RWPE2 (cell line): ENCODE data around the gene FAM151A.

Experiments
- ATAC-seq: fragments of 200-7000 bp; cut with Tn5 transposase; 3 replicates; pipeline ENCODE4 v1.9.1; 2021; ENCODE audit warnings: low read depth
- DNase-seq: peaks from one replicate; pipeline ENCODE4 v3.0.0-alpha.2; 2020; ENCODE audit warnings: low spot score
- H3K27ac ChIP-seq: fragments of 450-650 bp; 2 replicates; pipeline ENCODE4 v1.5.1; 2017; ENCODE audit warnings: mild to moderate bottlenecking; ENCODE audit not compliant: poor library complexity, severe bottlenecking
- H3K27me3 ChIP-seq: fragments of 250-450 bp; sonication (Bioruptor Pico); 2 replicates; pipeline ENCODE4 v1.5.1; 2021; ENCODE audit warnings: mild to moderate bottlenecking, moderate library complexity; ENCODE audit not compliant: insufficient read depth, poor library complexity, severe bottlenecking
- H3K36me3 ChIP-seq: fragments of 250-450 bp; sonication (Bioruptor Pico); 2 replicates; pipeline ENCODE4 v1.5.1; 2020; ENCODE audit warnings: low read depth, mild to moderate bottlenecking, moderate library complexity
- H3K4me1 ChIP-seq: fragments of 250-450 bp; sonication (Bioruptor Pico); 2 replicates; pipeline ENCODE4 v1.5.1; 2021; ENCODE audit warnings: mild to moderate bottlenecking, moderate library complexity; ENCODE audit not compliant: insufficient read depth, poor library complexity, severe bottlenecking
- H3K4me3 ChIP-seq: fragments of 250-450 bp; sonication (Bioruptor Pico); 2 replicates; pipeline ENCODE4 v1.5.1; 2021; ENCODE audit warnings: mild to moderate bottlenecking, moderate library complexity; ENCODE audit not compliant: severe bottlenecking
- H3K9me3 ChIP-seq: fragments of 250-450 bp; sonication (Bioruptor Pico); 2 replicates; pipeline ENCODE4 v1.5.1; 2021; ENCODE audit warnings: mild to moderate bottlenecking, moderate library complexity; ENCODE audit not compliant: severe bottlenecking
- TF ChIP-seq, protein P1 (sequence below): fragments of 450-650 bp; IDR thresholded peaks from one replicate; pipeline ENCODE4 v1.5.1; 2017; ENCODE audit warnings: mild to moderate bottlenecking, moderate library complexity; ENCODE audit not compliant: poor library complexity, severe bottlenecking

The FAM151A gene

DNA sequence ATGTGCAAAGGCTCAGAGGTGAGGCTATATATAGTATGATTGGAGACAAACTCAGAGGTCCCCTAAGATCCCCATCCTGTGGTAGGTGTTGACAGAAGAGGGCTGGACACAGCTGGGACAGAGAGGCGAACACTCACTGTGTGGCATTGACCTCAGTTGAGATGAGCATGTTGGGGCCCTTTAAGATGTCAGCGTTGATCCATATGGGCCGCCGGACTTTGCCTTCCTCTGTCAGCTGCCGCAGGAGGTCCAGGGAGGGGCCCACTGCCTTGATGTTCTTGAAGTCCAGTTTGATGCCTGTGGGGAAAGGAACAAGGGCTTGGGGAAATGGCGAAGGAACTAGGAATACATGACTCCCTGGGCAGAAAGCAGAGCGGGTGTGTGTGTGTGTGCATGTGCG lies 8.8 kb downstream of the FAM151A start:
- ATAC-seq (no peak), DNase-seq (no peak)
- Histone ChIP-seq H3K27ac (no peak overlapping the region), H3K9me3 (no peaks in the 10 kb centered on the region), H3K27me3 (no peaks in the 10 kb centered on the region), H3K4me3 (no peak overlapping the region), H3K4me1 (no peaks in the 10 kb centered on the region), H3K36me3 (no peaks in the 10 kb centered on the region)
- TF ChIP-seq, protein P1, sequence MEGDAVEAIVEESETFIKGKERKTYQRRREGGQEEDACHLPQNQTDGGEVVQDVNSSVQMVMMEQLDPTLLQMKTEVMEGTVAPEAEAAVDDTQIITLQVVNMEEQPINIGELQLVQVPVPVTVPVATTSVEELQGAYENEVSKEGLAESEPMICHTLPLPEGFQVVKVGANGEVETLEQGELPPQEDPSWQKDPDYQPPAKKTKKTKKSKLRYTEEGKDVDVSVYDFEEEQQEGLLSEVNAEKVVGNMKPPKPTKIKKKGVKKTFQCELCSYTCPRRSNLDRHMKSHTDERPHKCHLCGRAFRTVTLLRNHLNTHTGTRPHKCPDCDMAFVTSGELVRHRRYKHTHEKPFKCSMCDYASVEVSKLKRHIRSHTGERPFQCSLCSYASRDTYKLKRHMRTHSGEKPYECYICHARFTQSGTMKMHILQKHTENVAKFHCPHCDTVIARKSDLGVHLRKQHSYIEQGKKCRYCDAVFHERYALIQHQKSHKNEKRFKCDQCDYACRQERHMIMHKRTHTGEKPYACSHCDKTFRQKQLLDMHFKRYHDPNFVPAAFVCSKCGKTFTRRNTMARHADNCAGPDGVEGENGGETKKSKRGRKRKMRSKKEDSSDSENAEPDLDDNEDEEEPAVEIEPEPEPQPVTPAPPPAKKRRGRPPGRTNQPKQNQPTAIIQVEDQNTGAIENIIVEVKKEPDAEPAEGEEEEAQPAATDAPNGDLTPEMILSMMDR, result no peak

DNA sequence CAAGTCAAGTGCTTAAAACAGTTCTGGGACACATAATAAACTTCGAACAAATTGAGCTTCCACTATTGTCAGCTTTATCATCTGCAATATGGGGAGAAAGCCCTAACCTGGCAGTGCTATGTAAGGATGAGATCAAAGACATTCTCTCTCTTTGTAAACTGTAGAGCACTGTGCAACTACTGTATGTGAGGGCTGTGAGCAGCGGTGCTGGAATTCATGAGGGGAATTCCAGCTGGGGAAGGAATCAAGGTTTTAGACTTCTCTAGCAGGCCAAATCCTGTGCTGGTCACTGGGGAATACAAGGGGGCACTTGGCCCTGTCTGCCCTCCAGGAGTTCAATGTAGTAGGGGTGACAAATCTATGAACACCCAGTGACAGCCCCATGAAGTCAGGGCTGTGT lies 9.3 kb downstream of the FAM151A start:
- no peaks in the 10 kb centered on the region for H3K36me3 ChIP-seq
- no peak overlapping the region for H3K27ac ChIP-seq
- no peaks in the 10 kb centered on the region for H3K9me3 ChIP-seq
- TF ChIP-seq, protein P1, result no peak
- DNase-seq, result no peak
- no peak for ATAC-seq
- H3K4me3 ChIP-seq, result no peak overlapping the region
- no peaks in the 10 kb centered on the region for H3K4me1 ChIP-seq
- no peaks in the 10 kb centered on the region for H3K27me3 ChIP-seq

DNA sequence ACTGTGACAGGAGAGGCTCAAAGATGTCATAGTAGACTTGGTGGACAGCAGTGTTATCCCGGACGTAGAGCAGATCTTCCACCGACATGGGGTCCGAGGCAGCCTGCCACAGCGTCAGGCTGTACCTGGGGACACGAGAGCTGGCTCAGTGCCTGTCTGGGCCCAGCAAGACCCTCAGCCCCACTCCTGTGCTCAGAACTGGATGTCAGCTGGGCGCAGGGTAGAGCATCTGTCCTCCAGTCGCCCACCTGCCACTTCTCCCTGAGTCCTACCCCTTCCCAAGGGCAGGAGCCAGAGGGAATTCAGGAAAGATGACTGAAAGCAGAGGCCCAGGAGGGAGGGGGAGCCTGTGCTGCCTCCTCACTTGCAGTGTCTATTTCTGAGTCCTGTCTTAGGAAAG lies 11.7 kb downstream of the FAM151A start:
- Histone ChIP-seq H3K27ac (no peak overlapping the region), H3K27me3 (no peaks in the 10 kb centered on the region), H3K4me1 (no peaks in the 10 kb centered on the region), H3K4me3 (no peak overlapping the region), H3K36me3 (no peaks in the 10 kb centered on the region), H3K9me3 (no peaks in the 10 kb centered on the region)
- no peak for ATAC-seq
- TF ChIP-seq, protein P1, result no peak
- no peak for DNase-seq

DNA sequence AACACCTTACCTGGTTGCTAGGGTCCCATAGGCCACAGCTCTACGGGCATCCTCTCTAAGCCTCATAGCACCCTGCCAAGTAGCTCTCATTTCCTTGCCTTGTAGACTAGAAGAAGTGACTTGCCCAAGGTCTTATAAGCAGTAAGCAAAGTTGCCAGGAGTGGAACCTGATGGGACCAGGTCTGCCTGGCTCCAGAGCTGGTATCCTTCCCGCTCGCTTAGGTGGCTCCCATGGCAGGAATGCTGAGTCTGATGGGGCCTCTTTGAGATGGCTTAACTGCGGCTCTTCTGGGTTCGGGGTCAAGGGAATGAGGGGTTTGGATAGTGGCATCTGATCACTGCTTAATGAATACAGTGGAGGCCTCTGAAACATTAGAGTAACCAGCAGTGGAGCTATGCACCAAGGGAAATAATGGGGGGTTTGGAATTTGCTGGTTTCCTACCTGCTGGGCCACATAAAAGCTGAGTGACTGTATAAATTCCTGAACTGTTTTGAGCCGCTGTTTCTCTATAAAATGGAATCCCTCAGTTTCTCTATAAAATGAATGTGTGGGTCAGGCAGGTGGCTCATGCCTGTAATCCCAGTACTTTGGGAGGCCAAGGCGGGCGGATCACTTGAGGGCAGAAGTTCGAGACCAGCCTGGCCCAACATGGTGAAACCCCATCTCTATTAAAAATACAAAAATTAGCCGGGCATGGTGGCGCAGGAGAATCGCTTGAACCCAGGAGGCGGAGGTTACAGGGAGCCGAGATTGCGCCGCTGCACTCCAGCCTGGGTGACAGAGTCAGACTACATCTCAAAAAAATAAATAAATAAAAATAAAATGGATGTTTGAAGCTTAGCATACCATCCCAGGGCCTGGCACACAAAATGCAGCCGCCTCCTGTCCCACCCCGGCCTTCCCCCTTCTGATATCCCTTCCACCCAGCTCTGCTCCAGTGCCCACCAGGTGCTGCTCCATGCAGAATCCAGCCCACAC lies 12.4 kb downstream of the FAM151A start:
- no peaks in the 10 kb centered on the region for H3K4me1 ChIP-seq
- H3K4me3 ChIP-seq, result no peak overlapping the region
- ATAC-seq (no peak), DNase-seq (no peak)
- H3K9me3 ChIP-seq, result no peaks in the 10 kb centered on the region
- H3K36me3 ChIP-seq, result no peaks in the 10 kb centered on the region
- TF ChIP-seq, protein P1, result no peak
- no peaks in the 10 kb centered on the region for H3K27me3 ChIP-seq
- H3K27ac ChIP-seq, result no peak overlapping the region

DNA sequence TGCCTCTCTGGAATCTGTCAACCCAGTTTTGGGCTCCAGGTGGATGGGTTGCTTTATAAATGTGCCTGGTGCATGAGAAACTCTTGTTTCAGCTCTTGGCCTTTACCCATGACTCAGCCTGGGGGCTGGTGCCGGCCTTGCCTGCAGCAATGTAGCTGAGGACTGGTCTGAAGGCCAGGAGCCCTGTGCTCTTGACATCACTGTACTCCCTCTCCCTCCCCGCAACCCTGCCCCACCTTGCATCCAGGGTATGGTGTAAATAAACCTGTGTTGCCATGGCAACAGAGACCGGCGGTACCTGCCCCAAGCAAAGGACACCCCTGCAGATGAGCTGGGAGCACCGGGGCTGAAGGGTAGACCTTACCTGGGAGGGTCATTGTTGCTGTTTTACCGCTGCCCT lies 13.3 kb downstream of the FAM151A start:
- Histone ChIP-seq H3K9me3 (no peaks in the 10 kb centered on the region), H3K27ac (no peak overlapping the region), H3K36me3 (no peaks in the 10 kb centered on the region), H3K27me3 (no peaks in the 10 kb centered on the region), H3K4me3 (no peak overlapping the region), H3K4me1 (no peaks in the 10 kb centered on the region)
- TF ChIP-seq, protein P1, result no peak
- ATAC-seq (no peak), DNase-seq (no peak)
